T1000 (cell line): ENCODE measurements around the gene CALML3.
"Not testable (repeated sequence)": the region's sequence is repeated elsewhere in the genome, so short reads cannot be mapped to it uniquely, and the experiment has no call there.

Experiments used
- DNase-seq: peaks from one replicate; lab custom pipeline; 2025; ENCODE audit warnings: mixed read lengths; lab: John Stamatoyannopoulos, UW

The CALML3 gene

DNA sequence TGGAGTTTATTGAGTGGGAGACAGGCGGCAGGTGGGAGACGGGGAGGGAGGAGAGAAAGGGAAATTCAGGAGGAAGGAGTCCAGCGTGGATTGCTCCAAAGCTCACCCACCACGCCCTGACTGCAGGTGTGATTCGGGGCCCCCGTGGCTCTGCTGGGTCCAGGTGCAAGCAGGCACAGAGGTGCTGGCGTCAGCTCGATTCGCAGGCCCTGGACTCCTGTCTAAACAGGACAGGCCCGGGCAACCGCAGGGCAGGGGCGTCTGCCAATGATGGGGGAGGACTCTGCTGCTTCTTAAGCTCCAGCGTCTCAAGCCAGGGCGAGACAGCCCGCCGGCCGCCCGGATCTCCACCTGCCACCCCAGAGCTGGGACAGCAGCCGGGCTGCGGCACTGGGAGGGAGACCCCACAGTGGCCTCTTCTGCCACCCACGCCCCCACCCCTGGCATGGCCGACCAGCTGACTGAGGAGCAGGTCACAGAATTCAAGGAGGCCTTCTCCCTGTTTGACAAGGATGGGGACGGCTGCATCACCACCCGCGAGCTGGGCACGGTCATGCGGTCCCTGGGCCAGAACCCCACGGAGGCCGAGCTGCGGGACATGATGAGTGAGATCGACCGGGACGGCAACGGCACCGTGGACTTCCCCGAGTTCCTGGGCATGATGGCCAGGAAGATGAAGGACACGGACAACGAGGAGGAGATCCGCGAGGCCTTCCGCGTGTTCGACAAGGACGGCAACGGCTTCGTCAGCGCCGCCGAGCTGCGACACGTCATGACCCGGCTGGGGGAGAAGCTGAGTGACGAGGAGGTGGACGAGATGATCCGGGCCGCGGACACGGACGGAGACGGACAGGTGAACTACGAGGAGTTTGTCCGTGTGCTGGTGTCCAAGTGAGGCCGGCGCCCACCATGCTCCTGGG lies at the start of gene CALML3:
TSS of gene CALML3 (plus strand) at position 321 of the 920 bp plus-strand sequence. CDS start at position 446, 125 bp downstream.
- no peak for DNase-seq

DNA sequence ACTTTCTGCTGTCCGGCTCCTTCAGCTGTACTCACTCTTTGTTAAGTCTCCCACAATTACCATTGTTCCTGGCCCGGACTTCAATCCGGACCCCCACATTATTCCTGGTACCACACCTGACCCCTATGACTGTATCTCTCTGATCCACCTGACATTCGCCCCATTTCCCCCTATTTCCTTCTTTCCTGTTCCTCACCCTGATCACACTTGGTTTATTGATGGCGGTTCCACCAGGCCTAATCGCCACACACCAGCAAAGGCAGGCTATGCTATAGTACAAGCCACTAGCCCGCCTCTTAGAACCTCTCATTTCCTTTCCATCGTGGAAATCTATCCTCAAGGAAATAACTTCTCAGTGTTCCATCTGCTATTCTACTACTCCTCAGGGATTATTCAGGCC lies 49.7 kb upstream of the CALML3 start:
- DNase-seq = not testable (repeated sequence)

DNA sequence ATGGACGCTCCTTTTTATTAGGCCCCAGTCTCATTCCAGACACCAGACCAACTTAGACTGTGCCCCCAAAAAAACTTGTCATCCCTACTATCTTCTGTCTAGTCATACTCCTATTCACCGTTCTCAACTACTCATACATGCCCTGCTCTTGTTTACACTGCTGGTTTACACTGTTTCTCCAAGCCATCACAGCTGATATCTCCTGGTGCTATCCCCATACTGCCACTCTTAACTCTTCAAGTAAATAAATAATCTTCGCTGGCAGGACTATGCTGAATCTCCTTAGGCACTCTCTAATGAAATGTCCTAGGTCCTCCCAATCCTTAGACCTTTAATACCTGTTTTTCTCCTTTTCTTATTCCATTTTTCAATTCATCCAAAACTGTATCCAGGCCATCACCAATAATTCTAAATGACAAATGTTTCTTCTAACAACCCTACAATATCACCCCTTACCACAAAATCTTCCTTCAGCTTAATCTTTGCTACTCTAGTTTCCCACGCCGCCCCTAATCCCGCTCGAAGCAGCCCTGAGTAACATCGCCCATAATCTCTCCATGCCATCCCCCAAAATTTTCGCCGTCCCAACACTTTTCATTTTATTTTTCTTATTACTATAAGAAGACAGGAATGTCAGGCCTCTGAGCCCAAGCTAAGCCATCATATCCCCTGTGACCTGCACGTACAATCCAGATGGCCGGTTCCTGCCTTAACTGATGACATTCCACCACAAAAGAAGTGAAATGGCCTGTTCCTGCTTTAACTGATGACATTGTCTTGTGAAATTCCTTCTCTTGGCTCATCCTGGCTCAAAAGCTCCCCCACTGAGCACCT lies 48.6 kb upstream of the CALML3 start:
- not testable (repeated sequence) for DNase-seq

DNA sequence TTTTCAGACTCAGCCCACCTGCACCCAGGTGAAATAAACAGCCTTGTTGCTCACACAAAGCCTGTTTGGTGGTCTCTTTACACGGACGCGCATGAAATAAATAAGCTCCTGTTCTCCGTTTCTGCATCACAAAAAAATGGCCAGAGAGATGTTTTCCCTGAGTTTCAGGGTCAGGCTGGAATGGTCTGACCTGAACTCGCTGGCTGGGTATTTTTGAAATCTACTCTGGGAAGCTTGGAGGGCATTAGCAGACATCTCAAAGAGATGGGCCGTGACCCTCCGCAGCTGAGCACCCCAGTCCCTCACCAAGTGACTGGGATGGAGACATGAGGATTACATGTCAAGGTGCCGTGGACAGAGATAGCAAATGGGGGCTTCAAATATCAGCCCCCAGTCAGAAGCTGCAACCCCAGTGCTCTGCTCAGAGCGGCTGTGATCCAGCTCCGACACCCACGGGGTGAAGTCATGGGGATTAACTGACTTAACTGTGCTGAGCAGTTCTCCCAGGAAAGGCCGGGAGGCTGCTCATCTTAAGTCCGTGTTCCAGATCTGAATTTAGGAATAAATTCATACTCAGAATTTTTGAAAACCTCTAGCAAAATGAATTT lies 47.7 kb upstream of the CALML3 start:
- DNase-seq = no peak

DNA sequence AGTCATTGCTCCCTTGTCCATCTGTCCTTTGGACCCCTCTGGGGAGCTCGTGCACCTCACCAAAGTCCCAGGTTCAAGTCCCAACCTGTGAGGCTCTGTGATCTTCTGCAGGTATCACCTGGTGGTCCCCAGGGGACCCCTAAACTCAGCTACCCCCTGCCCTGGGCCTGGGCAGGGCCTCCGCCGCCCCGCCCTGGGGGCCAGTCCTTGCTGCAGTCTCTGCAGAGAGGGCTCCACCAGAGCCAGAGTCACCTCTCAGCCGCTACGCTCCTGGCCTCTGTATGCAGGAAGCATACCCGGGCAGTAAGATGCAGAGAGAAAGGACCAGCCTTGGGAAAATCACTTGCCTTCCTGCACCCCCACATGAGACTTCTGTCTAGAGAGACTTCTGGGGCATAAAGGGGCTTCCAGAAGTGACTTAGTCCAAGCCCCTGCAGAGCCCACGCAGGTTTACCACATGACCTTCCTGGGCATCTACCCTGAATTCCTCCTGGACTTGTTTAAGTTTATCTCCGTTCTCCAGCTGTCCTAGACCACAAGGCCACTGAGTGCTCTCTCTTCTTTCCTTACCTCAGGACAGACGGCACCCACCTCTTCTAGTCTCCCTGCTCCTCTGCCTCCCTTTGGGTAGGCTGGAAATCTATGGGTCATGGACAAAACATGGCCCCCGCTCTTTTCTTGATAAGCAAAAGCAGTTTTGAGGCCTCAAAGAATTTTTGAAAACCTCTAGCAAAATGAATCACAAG lies 46.6 kb upstream of the CALML3 start:
- no peak for DNase-seq

DNA sequence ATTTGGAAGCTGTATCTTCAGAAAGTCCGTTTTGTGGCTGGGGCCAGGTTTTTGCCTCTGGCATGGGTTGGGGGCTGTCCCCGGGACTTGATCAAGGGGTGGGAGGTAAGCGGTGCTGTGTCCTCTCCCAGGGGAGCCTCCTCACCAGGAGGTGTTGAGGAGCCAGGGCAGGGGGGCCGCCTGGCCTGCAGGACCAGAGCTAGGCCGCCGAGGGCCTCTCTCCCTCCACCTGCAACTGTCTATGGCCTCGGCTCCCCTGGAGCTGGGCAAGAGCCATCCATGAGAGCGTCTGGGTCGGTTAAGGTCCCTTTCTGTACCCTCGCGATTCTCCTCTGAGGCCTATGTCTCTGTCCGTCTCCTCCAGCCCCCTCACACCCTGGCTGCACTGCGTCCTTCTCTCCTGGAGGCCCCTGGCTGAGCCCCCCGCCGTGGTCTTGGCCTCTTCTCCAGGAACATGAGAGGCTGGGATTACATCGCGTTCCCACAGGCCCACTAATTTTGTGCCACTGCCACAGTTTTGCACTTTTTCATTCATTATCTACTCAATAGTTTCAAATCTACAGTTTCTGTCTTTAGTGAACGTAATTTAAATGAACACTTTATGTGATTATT lies 46.0 kb upstream of the CALML3 start:
- no peak for DNase-seq

DNA sequence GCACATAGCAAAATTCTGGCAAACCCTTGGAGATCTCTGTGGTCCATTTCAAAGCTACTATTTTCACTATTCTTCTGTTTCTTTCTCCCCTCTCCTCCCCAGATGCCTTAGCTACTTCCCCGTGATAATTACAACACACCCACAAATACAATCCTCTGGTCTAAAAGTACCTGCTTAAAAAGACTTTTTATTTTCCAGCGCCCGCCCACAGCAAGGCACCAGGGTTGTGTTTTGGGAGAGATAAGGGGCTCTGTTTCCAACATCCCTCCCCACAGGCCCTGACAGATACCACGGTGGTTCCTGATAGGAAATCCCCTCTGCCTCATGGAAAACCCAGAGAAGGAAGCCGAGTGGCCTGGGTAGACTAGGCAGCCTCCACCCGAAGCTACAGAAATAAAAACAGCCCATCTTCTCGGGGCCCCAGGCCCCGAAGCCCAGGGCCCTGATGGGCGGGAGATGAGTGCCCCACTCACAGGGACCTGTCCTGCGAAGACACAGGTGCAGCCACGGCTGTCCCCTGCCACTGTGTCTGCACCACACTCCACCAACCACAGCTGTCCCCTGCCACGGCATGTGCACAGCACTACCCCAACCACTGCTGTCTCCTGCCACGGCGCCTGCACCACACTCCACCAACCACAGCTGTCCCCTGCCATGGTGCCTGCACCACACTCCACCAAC lies 45.1 kb upstream of the CALML3 start:
- DNase-seq = no peak

DNA sequence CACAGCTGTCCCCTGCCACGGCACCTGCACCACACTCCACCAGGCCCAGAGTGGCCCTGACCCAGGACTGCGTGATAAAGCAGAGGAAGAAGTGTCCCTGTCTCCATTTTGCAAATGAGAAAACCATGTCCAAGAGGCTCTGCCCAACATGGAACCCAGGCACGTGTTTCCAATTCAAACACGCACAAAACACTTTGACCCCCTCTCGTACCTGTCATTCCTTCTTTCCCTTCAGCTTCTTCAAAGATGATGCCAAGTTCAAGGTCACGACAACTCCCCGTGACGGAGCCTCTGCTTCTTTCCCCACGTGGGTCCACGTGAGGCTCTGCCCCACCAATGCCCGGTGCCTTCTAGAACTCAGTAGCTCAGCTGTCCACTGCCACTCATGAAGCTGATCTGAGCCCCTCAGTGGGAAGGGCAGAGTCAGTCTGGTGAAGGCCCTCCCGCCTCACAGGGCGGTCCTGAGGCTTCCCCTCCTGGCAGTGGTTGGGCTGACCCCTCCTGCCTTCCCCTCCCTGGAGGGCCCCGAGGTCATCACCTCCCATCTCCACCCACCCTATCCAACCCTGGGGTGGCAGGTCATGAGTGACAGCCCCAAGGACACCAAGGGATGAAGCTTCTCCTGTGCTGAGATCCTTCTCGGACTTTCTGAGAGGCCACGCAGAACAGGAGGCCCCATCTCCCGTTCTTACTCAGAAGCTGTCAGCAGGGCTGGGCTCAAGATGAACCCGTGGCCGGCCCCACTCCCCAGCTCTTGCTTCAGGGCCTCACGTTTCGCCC lies 44.4 kb upstream of the CALML3 start:
- DNase-seq = no peak

DNA sequence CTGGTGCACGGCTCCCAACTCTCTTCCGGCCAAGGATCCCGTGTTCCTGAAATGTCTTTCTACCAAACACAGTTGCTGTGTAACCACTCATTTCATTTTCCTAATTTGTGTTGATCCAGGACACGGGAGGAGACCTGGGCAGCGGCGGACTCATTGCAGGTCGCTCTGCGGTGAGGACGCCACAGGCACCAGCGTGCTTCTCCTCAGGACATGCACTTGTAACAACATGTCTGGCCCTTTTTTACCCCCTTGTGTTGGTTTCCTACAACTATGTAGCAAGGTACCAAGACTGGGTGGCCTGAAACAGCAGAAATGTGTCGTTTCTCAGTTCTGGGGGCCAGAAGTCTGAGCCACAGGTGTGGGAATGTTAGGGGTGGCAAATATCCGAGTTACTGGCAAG lies 43.6 kb upstream of the CALML3 start:
- DNase-seq = no peak

DNA sequence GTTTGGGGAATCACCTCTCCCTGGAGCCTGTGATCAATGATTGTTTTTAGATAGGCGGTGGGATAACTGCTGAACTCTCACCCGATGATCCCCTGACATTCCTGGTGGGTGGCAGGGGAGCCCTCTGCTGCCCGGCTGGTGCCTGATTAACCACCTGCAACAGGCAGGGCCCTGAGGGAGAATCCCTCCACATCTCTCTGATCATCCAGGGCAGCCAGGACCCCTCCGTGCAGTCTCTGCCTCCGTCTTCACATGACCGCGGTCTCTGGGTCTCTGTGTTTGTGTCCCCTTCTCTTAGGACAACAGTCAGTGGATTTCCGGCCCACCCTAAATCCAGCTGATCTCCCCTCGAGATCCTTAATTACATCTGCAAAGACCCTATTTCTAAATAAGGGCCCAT lies 42.7 kb upstream of the CALML3 start:
- no peak for DNase-seq

DNA sequence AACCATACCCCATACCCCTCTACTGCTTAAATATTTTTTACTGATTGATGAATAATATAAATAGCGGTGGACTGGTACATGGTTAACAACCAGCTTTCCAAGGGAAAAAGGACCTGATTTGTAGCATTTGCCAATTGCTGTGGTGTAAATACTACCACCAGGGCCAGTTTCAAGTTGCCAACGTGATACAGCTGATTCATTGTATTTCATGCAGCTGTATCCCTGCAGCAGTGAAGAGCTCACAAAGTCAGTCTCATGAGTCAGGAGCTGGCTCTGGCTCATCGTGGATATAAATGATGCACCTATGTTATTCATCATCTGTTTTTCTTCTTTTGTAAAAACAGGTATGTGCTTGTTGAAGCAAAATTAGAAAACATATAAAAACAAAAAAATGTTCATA lies 40.6 kb upstream of the CALML3 start:
- no peak for DNase-seq

DNA sequence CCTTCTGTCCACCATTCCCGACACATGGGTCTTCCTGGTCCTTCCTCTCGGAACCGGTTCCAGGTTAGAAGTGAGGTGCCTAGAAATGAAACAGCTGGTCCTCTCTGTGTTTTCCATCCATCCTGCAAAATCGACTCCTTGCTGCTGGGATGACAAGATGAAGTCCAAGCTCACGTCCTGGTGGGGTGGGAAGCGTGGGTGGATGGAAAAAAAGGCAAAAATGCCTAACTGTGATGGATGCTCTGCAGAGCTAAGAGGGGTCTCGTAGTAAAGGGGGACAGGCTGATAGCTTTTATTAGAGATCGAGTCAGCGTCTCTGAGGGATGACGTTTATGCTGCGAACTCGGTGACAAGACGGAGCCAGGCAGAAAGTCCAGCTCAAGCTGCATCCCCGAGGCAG lies 39.5 kb upstream of the CALML3 start:
- no peak for DNase-seq

DNA sequence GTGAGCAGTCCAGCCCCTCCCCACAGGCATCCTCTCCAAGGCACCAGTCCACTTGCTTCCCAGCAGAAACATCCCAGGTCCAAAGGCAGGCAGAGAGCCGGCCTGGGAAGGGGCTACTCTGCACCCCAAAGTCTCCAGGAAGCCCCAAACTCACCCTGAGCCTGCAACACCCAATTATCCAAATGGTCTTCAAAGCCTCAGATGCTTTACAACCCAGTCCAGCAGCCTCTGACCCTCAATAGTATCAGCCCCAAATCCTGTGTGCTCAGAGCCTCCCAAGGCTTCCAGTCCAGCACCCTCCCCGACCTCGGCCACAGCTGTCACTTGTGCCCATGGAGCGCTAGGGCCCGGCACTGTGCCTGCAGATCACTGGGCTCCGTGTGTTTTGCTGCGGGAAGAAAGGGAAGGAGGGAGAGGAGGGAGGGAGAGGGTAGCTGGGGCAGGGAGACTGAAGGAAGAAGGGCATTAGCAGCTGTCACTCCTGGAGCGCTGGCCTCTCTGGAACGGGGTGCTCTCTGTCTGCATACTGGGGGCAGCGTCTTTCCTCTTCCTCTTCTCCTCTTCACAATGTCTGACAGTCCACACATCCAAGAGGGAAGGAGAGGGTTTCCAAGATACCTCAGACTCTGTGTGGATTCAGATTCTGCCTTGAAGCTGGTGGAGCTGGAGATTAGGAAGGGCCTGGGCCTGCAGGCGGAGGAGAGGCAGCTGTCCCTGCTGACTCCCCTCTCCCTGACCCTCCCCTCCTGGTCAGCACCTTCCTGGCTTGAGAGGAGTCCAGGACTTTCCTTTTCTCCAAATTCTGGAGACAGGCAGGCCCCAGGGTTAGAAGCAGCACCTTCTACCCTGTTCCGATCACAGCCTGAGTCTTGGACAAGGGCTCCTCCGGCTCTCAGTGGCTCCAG lies 38.6 kb upstream of the CALML3 start:
- no peak for DNase-seq

DNA sequence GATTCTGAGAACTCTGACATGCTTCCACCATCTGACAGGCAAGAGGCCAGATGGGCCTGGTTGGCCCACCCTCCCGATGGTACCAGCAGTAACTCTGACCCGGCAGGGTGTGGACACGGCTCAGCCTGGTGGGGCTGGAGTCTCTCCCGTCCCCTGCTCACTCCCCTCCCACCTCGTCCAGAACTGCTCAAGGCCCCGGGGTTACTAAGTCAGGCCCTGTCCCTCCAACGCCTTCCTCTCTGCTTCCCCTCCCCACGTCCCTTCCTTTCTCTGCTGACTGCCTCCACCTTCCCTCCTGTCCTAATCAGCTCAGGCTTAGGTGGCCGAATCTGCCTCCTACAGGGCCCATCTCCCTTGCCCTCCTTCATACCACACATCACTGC lies 37.9 kb upstream of the CALML3 start:
- no peak for DNase-seq

DNA sequence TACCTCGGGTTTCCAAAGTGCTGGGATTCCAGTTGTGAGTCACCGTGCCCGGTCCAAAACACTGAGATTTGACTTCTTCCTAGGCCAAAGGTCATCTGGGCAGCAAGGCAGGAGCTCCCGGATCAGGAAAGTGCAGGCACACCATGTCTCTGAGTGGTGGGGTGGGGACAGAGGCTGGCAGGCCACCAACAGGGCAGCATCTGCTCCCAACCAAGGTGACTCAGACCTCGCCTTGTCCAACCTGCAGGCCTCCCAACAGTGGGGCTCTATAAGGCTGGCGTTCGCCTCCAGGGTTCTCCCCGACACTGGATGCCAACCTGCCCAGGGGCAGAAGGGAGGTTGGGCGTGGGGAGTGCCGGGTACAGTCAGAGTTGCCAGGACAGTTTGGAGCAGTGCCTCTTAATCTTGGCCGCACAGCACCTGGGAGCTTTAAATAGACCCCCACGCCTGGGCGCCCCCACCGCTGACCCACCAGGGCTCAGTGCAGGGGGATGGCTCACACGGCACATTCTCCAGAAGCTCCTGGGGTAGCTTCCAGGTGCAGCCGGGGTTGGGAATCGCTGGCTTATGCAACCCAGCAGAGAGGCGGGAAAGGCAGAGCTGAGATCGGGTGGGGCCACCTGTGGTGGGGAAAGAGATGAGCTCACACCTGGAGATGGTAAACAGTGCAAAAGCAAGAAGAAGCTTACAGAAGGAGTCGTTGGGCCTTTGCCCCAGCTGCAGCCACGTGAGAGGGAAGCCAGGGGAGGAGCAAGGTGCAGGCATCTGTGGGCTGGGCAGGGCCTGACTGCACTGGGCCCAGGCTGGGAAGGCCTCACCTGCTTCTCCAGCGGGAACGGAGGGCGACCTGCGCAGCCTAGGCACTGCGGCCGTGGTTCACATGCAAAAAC lies 36.2 kb upstream of the CALML3 start:
- DNase-seq = no peak

DNA sequence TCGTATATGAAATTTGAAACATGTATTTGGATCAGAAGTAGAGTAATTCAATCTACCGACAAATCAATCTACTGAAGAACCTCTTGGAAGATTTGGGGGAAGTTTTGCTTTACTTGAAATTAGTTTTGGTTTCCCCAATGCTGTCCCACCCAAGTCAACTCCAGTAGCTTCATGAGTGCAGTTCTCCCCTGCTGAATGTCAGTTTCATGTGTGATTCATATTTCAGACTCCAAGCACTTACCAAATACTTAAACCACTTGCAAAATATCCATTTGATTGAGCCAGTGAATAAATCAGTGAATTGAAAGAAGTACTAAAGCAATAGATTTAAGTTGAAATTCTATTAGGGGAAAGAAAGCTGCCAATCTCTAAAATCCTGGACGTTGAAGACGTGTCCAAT lies 34.7 kb upstream of the CALML3 start:
- DNase-seq = no peak

DNA sequence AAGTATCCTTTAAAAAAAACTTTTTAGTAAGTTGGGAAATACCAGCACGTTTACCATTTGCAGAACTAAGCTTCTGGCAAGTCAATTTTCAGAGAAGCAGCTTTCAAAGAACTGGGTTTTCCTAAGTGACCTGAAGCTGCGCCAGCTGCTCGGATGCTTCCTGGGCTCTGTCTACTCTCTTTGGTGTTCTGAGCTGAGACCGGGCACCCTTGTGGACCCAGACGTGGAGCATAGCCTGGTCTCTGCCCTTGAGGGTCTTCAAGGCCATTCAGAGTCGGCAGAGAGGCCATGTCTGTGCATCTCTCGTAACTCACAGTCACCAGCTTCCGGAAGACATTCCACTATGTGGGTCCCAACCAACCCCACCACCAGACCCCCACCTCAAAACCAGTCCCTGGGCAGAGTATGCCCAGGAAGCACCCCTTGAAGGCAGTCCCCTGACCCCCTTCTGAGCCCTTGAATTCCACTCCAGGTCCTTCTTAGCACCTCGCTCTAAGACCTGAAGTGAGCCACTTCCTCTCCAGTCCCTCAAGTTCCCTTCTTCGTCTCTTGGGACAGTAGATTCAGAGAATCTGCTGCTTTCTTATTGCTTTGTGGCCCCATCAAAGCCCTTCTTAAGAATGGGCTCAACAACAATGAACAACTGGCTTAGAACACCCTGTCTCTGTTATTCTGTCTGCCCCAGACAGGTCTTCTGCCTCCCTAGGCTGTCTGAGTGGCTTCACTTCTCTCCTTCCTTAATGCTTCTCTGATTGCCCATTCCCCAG lies 33.9 kb upstream of the CALML3 start:
- no peak for DNase-seq
